ENCODE measurements around the gene NTNG2.

Gene NTNG2

GRCh38 chr9:132244582-132245455 is 83.0 kb downstream of the NTNG2 start:
- no peaks in the 10 kb centered on the region for H3K9me3 ChIP-seq (replicated peaks in 1 of 11)
- no peaks in the 10 kb centered on the region for H3K36me3 ChIP-seq
- 0 out of 22 replicates have a peak, but pooled peaks cover 0 to 3% (median 0%) of the 10 kb centered on the region in 11 experiments for H3K27me3 ChIP-seq
- no peak overlapping the region for H3K4me3 ChIP-seq
- no peak for TF ChIP-seq Cebpa-rat (IDR thresholded peaks at IDR 0.05)
- H4K20me1 ChIP-seq: peaks cover 0 to 13% (median 0%) of the 10 kb centered on the region in 11 experiments; a peak in 5 of 22 replicates
- peak overlapping the region in 3 of 11 experiments; percentile 7 to 88 (median 21); a peak in 2 of 22 replicates for H3K27ac ChIP-seq
- H3K9ac ChIP-seq: peak overlapping the region in 6 of 11 experiments; percentile 3 to 88 (median 53); a peak in 9 of 22 replicates
- peak overlapping the region; percentile 59 to 100 (median 99) for H3K4me2 ChIP-seq
- peaks cover 48 to 67% (median 58%) of the 10 kb centered on the region in 10 experiments for H3K4me1 ChIP-seq

DNA sequence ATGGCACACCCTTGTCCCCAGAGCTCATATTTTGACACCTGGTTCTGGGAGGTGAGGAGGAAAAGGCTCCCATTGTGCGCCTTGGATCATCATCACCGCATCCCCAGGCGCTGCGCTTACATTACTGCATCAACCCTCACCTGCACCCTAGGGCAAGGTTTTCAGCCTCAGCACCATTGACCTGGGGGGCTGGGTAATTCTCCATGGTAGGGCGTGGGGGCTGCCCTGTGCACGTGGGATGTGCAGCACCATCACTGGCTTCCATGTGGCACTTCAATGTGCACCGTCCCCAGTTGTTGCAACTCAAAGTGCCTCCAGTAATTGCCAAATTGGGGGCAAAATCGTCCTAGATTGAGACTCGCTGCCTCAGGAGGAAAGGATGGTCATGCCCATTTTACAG is 83.6 kb downstream of the NTNG2 start:
- H3K27ac ChIP-seq: peak overlapping the region in 3 of 11 experiments; percentile 21 to 88 (median 25); a peak in 4 of 22 replicates

DNA sequence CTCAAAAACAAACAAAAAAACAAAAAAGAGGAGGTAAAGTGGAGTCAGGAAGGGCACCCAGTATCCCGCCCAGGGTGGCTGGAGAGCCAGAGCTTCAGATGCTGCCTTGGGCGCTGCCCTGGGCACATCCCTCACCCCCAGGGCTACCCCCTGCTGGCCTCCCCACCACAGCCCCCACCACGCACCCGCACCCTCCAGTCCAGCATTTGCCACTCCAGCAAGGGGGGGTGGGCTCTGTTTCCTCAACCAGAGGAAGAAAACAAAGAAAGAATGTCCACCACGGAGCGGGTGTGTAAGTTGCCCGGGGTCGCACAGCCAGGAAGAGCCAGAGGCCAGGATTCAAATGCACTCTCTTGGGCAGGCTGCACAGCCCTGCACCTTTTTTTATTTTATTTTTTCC is 86.1 kb downstream of the NTNG2 start:
- Histone ChIP-seq H3K9ac (no peak overlapping the region), H4K20me1 (no peaks in the 10 kb centered on the region; a peak in 1 of 22 replicates), H3K27me3 (0 out of 22 replicates have a peak, but pooled peaks cover 0 to 3% (median 0%) of the 10 kb centered on the region in 11 experiments), H3K4me2 (no peak overlapping the region), H3K4me3 (no peak overlapping the region), H3K36me3 (no peaks in the 10 kb centered on the region), H3K27ac (no peak overlapping the region), H3K9me3 (replicated peaks in 1 of 11) (peaks cover 17 to 22% (median 20%) of the 10 kb centered on the region in 11 experiments; a peak in 21 of 22 replicates), H3K4me1 (peaks cover 33 to 60% (median 43%) of the 10 kb centered on the region in 10 experiments)
- TF ChIP-seq Cebpa-rat (IDR thresholded peaks at IDR 0.05): no peak

More for the DNA sequence above, 83.6 kb downstream of the NTNG2 start:
- no peak for TF ChIP-seq Cebpa-rat (IDR thresholded peaks at IDR 0.05)
- Histone ChIP-seq H3K4me1 (peaks cover 41 to 67% (median 54%) of the 10 kb centered on the region in 10 experiments), H4K20me1 (peaks cover 0 to 6% (median 0%) of the 10 kb centered on the region in 11 experiments; a peak in 3 of 22 replicates), H3K36me3 (no peaks in the 10 kb centered on the region), H3K9ac (peak overlapping the region in 2 of 11 experiments; percentile 88; a peak in 2 of 22 replicates), H3K9me3 (replicated peaks in 1 of 11) (peaks cover 0 to 2% (median 0%) of the 10 kb centered on the region in 11 experiments; a peak in 5 of 22 replicates), H3K4me2 (peak overlapping the region; percentile 56 to 100 (median 98); a peak in 21 of 22 replicates), H3K27me3 (0 out of 22 replicates have a peak, but pooled peaks cover 0 to 3% (median 0%) of the 10 kb centered on the region in 11 experiments), H3K4me3 (0 out of 20 replicates have a peak overlapping the region, but pooled peaks of 1 of the 10 experiments have one; percentile 13)

DNA sequence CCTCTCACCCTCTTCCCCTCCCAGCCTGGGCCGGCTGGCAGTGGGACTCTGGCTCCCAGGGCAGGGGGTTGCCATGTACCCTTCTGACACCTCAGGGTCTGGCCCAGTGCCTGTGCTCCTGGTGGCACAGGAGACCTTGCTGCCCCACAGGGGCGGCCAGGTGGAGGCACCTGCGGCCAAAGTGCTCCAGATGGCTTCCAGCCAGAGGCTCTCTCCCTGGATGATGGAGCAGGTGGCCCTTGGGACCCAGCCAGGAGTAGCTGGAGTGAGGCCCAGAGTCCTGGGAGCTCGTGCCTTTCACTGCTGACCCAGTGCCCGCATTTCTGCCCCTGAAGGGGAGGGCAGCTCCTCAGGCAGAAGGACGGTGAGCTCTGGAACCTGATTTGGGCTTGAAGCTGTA is 87.3 kb downstream of the NTNG2 start:
- no peaks in the 10 kb centered on the region for H3K36me3 ChIP-seq
- H3K27ac ChIP-seq: no peak overlapping the region

DNA sequence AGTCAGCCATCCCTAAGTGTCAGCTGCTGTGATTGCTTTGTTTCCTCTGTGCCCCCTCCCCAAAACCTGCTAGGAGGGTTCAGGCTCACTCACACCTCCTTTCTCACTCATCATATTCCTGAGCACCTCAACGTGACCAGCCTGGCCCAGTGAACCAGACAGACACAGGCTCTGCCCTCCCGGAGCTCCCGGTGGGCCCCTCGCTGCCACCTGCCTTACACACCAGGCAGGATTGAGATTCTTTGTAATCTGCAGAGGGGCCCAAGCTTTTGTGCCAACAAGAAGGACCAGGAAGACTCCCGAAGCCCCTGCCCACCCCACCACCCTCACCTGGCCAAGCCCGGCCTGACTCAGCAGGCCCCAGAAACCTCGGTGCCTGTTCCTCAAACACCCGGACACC is 87.8 kb downstream of the NTNG2 start:
- no peak overlapping the region for H3K27ac ChIP-seq
- H3K4me2 ChIP-seq: peak overlapping the region in 4 of 11 experiments; percentile 7 to 12 (median 8); a peak in 2 of 22 replicates
- 0 out of 22 replicates have a peak, but pooled peaks cover 0 to 3% (median 0%) of the 10 kb centered on the region in 11 experiments for H3K27me3 ChIP-seq
- H3K36me3 ChIP-seq: no peaks in the 10 kb centered on the region
- H3K4me1 ChIP-seq: peaks cover 19 to 42% (median 26%) of the 10 kb centered on the region in 10 experiments
- H3K9me3 ChIP-seq (replicated peaks in 1 of 11): peaks cover 17 to 22% (median 20%) of the 10 kb centered on the region in 11 experiments; a peak in 21 of 22 replicates
- no peak overlapping the region for H3K9ac ChIP-seq
- no peak overlapping the region for H3K4me3 ChIP-seq
- H4K20me1 ChIP-seq: no peaks in the 10 kb centered on the region; a peak in 1 of 22 replicates
- TF ChIP-seq Cebpa-rat (IDR thresholded peaks at IDR 0.05): no peak

More for the DNA sequence above, 87.3 kb downstream of the NTNG2 start:
- Histone ChIP-seq H3K9ac (no peak overlapping the region), H4K20me1 (no peaks in the 10 kb centered on the region; a peak in 1 of 22 replicates), H3K4me2 (no peak overlapping the region), H3K4me3 (no peak overlapping the region), H3K9me3 (replicated peaks in 1 of 11) (peaks cover 17 to 22% (median 20%) of the 10 kb centered on the region in 11 experiments; a peak in 21 of 22 replicates), H3K4me1 (peaks cover 25 to 48% (median 31%) of the 10 kb centered on the region in 10 experiments), H3K27me3 (0 out of 22 replicates have a peak, but pooled peaks cover 0 to 3% (median 0%) of the 10 kb centered on the region in 11 experiments)
- TF ChIP-seq Cebpa-rat (IDR thresholded peaks at IDR 0.05): no peak

GRCh38 chr9:132250324-132251262 is 88.7 kb downstream of the NTNG2 start:
- no peaks in the 10 kb centered on the region for H3K36me3 ChIP-seq
- no peaks in the 10 kb centered on the region for H4K20me1 ChIP-seq
- 0 out of 22 replicates have a peak, but pooled peaks cover 0 to 3% (median 0%) of the 10 kb centered on the region in 11 experiments for H3K27me3 ChIP-seq
- no peak overlapping the region for H3K9ac ChIP-seq
- H3K4me1 ChIP-seq: peaks cover 11 to 40% (median 20%) of the 10 kb centered on the region in 10 experiments
- H3K4me3 ChIP-seq: no peak overlapping the region
- no peak overlapping the region for H3K27ac ChIP-seq
- H3K9me3 ChIP-seq (replicated peaks in 1 of 11): peaks cover 17 to 22% (median 20%) of the 10 kb centered on the region in 11 experiments; a peak in 21 of 22 replicates
- peak overlapping the region in 3 of 11 experiments; percentile 4 to 36 (median 8); a peak in 1 of 22 replicates for H3K4me2 ChIP-seq
- no peak for TF ChIP-seq Cebpa-rat (IDR thresholded peaks at IDR 0.05)

DNA sequence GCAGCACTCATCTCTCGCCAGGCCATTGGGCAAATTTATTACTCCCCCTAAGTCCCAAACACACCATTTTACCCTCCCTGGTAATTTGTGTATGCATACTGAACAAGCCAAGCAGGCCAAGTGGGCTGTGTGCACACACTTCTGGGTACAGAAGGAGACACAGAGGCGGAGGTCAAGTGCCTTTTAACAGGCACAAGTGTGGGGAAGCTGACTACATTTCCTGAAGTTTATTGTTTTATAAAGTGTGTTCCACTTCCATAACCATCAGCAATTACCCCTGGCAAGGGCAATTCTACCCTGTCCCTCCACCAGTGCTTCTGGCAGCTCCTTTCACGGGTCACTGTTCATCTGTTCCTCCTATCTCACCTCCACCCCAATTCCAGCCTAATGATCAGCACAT is 99.0 kb downstream of the NTNG2 start:
- peaks cover 41 to 52% (median 50%) of the 10 kb centered on the region in 11 experiments for H3K36me3 ChIP-seq
- no peaks in the 10 kb centered on the region for H3K9me3 ChIP-seq (replicated peaks in 1 of 11)
- H3K4me2 ChIP-seq: no peak overlapping the region
- H3K4me3 ChIP-seq: no peak overlapping the region
- no peak for TF ChIP-seq Cebpa-rat (IDR thresholded peaks at IDR 0.05)
- peaks cover 8 to 36% (median 22%) of the 10 kb centered on the region in 10 experiments for H3K4me1 ChIP-seq
- H4K20me1 ChIP-seq: peaks cover 35 to 67% (median 51%) of the 10 kb centered on the region in 11 experiments
- H3K27me3 ChIP-seq: no peaks in the 10 kb centered on the region
- no peak overlapping the region for H3K9ac ChIP-seq
- no peak overlapping the region for H3K27ac ChIP-seq

DNA sequence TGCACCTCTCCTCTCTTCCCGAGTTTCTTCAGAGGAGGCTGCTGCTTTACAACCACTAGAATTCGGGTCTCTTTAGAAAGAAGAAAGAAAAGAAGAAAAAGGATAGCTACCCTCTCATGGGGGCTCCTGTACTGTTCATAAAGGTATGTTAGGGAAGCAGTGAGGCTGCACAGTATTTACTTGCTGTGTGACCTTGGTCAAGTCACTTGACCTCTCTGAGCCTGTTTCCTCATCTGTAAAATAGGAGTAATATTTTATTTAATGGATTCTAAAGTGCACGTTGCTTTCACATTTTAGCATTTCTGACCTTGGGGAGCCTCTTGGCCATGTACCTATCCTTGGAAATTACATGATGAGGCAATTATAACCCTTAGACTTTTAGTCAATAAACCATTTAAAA is 104.2 kb downstream of the NTNG2 start:
- Histone ChIP-seq H3K4me1 (peaks cover 0 to 11% (median 0%) of the 10 kb centered on the region in 10 experiments; a peak in 3 of 20 replicates), H3K9ac (no peak overlapping the region), H4K20me1 (peaks cover 40 to 92% (median 59%) of the 10 kb centered on the region in 11 experiments), H3K36me3 (peaks cover 87 to 99% (median 95%) of the 10 kb centered on the region in 11 experiments), H3K4me2 (no peak overlapping the region), H3K9me3 (replicated peaks in 1 of 11) (no peaks in the 10 kb centered on the region), H3K27ac (no peak overlapping the region), H3K4me3 (no peak overlapping the region), H3K27me3 (no peaks in the 10 kb centered on the region)
- no peak for TF ChIP-seq Cebpa-rat (IDR thresholded peaks at IDR 0.05)

Data from BLaER1 treated with 17β-estradiol and CSF1 and Interleukin-3, amounts not matched to agents 10 nM and 100 nM (cell line).